HT1080 (cell line): ENCODE results near the gene STARD5. TPM values are rescaled to one million over a fixed set of nuclear protein-coding genes. Genes with fewer than 3 reads are reported as not detected.

Source experiments
- DNase-seq: peaks from one replicate; pipeline ENCODE4 v3.0.0-alpha.2; 2015; ENCODE audit warnings: low read depth
- total RNA-seq: library from RNA; depleted of rRNA; stranded (reverse); fragments of >200 nt; shearing (Covaris generic); gene quantifications from 2 replicates; pipeline ENCODE4 v1.2.3, GENCODE V29; 2014

Gene STARD5
- total RNA-seq, 1 experiment from 2014 or later: 2.2 TPM

DNA sequence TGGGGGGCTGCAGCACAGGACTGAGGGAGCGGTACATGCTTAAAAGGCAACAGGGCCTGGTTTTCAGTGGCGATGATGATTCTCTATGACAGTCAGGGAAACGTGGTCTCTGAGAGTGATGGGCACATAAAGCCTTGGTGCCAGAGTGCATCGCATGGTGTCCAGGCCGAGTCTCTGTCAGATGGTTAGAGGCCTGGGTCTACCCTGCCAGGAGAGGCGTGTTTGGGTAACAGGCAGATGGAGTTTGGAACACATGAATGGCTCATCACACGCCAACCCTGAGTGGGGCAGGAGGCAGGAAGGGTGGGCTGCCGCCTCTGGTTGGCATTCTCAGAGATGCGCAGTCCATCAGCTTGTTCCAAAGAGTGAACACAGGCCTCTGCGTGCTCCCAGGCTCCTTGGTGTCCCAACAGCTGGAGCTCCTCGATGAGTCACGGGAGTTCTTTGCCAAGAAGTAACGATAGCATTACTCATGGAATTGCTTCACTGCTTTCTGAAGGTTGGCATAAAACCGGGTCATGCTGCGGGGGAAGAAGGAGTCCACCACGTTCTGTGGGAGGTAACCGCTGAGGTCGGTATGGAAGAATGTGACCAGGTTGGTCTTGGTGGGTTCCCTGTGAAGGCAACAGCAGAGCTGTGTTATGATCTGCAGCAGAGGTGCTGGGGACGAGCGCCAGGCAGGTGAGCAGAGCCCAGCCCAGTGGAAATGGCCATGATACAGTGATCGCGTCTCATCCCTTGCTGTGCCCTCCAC, 11.0 kb downstream of the STARD5 start:
- DNase-seq: peak; percentile 93

DNA sequence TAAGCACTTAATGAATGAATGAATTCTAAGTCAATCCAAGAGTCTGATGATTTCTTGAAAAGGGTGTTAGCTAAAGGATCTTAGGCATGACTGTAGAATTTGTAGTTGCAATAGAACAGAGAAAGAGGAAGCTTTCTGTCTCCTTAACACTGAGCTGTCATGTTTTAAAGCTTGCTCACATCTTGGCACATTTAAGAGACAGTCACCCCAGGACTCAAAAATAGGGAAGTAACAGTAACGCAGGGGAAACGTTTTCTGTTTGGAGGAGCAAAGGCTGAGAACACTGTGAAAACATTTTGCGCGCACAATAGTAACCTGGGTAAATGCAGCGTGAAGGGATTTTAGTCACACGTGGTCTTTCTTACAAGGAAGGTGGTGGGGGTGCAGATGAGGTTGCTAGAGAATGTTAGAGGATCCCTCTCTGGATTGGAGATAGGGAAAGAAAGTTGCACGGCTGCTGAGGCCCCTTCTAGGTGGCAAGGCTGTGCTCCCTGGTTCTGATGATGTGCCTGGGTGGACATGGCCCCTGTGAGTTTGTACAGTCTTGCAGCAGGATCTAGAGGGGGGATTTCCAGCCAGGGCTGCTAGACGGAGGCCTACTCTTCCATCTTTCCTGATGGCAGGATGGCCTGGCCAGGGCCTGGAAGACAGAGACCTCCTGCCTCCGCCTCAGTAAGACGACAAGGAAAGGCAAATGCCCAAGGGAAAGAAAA, 12.0 kb downstream of the STARD5 start:
- DNase-seq: no peak

DNA sequence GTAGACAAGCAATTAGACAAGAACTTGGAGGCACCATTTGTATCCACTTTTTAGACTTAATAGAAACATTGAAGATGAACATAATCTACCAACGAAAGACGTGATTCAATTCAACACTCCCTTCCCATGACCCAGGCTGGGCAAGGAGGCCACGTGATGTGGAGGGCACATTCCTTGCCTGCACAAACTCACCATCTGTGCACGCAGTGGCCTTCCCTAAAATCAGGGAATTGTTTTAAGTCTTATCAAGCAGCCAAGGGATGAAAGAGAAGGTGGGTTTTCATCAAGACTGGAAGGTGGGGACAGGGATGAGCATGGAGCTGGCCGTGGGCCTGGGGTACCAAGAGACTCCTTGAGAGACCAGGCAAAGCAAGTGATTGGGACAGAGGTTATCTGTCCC, 13.5 kb downstream of the STARD5 start:
- no peak for DNase-seq

DNA sequence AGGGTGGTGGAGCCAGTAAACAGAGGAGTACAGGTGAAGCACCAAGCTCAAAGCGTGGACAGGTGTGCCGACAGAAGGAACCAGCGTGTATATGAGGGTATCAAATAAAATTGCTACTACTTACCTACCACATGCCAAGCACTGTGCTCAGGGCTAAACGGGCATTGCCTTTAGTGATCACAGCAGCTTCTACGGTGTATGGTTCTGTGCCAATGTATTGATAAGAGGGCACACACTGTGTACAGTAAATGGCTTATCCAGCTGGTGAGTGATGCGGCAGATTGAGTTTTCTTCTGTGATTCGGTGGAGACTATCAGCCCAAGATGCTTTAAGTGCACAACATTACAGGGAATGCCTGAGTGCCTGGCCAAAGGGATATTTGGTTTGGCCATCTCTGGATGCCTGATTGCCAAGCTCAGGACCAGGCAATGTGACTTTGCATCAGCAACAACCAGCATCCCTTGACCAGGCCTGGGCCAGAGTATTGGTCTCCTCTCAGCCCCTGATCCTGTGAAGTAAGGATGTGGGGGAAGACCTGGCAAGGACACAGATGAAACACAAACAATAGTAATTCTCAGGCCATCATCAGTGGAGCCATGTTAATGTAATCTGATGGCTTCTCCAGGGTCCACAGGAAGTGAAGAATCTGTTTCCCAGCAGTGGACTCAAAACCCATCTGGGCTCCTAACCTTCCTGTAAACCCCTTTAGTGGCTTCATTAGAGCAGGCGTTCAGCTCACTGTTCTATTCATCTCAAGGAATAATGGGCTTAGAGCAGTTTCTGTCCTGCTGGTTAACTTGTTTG, 14.1 kb downstream of the STARD5 start:
- no peak for DNase-seq

DNA sequence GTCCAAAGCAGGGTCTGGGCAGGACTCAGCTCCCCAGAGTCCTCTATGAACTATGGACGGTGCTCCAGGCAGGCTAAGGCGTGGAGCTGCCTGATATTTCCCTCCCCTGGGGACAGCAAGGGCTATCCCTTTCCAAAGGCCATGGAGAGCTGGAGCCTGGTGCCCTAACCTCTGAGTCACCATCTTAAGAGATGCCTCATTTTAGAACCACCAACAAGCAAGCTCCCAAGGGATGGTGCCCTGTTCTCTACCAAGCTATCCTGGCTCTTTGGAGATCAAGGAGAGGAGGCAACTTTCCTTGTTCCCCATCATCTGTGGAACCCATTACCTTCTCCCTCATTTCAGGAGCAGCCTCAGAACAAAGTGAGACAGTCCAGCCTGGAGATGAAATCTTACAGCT, 15.7 kb downstream of the STARD5 start:
- DNase-seq: no peak

DNA sequence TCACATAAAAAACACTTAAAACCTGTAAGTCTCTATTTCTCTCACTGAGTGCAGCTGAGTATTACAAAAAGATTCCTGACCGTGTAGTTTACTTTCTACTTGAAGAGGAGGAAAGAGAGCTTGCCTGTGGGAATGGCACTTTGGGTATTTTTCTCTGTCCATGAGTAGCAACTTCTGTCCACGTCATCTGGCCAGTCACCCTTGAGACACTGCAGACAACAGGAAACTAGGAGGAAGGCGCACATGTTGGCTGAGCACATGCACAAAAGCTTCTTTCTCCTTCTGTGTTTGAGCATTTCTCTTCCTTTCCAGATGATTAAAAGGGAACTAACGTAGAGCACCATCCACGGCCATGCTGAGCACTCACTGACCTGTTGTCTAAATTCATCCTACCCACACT, 19.7 kb downstream of the STARD5 start:
- DNase-seq: peak; percentile 73

DNA sequence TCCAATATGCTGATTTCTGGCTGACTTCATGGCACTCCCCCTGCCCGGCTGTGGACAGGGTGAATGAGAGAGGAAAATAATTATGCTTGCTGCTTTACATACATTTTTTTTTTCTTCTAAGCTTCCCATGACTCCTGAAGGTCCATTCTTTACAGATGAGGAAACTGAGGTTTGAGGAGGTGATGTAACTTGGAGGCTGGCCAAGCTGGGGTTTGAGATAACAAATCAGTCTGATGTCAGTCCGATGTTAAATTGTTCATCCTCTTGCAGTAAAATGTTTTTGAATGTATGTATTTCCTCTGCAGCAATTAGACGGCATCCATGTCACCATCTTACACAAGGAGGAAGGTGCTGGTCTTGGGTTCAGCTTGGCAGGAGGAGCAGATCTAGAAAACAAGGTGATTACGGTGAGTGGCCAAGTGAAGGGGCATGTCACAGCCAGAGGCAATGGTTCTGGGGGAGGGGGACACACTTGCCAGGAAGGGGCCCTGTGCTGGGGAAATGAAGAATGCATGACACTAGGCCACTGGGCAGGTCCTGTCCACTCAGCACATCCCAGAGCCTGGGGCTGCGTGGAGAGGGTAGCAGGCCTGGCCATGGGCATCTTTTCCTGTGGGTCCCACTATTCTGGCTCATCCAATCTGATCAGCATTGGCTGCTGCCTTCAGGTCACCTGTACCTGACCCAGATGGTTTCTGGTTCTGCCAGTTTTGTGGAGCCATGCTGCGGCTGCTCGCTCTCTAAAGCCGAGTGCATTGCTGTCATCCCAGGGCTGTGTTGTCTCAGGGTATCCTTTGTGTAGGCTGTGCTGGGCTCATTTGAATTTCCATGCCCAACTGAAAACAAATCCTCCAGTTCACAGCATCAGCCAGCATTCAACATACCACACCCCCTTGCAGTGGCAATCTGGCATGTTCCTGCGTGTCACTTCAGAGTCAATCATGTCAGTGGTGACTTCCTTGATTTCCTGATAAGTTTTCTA, 20.4 kb downstream of the STARD5 start:
- no peak for DNase-seq

DNA sequence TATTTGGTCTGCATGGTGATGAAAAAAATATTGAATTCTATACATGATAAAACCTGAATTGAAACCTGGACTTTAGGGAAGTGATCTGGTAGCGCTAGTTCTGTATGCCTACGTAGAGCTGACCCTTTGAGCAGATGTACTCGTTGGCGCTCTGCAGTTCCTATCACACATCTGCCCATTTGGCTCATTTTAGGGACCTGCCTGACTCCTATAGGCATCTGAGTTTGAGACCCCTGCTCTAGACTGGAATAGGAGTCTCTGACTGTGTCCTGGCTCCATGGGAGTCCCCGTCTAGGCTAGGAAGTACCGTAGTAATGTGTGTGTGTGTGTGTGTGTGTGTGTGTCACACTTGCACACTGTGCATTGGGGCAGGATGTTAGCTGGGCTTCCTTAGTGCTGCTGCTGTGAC, 21.2 kb downstream of the STARD5 start:
- no peak for DNase-seq

DNA sequence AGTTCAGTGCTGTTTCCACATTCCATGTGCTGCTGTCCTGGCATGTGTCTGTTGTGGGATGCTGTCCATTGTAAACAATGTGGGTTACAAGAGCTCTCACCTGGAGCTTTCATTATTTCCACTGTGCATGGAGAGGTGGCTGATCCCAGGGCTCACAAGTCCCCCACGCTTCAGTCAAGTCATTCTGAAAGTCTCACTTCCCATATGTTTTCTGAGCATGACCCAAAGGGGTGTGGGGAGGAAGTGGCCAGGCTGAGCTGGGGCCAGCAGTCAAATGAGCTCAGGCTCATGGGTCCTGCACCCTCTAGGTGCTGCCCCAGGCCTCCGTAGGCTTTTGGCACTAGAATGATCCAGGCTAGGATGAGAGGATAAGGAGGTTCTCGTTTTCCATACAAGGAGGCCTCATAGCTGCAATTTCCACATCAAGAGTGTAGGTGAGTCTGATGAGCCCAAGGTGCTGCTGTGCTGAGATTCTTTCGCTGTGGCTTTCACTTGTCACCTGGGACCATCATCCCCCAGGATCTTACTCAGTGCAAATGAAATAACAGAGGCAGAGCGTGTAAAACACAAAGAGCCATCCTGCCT, 22.0 kb downstream of the STARD5 start:
- no peak for DNase-seq

DNA sequence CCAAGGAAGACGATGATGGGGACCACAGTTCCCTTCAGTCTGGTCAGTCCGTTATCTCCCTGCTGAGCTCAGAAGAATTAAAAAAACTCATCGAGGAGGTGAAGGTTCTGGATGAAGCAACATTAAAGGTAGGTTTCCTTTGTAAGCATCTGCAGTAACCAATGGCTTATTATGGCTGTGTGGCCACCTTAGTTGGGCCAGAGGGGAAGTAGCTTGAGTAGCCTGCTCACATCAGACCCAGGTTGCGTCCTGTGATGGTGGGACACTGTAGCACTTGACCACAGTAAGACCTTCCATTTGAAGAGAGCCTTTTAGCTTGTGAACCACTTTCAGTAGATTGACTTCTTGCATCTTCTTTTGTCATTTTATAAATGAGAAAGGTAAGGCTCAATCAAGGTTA, 22.6 kb downstream of the STARD5 start:
- no peak for DNase-seq

DNA sequence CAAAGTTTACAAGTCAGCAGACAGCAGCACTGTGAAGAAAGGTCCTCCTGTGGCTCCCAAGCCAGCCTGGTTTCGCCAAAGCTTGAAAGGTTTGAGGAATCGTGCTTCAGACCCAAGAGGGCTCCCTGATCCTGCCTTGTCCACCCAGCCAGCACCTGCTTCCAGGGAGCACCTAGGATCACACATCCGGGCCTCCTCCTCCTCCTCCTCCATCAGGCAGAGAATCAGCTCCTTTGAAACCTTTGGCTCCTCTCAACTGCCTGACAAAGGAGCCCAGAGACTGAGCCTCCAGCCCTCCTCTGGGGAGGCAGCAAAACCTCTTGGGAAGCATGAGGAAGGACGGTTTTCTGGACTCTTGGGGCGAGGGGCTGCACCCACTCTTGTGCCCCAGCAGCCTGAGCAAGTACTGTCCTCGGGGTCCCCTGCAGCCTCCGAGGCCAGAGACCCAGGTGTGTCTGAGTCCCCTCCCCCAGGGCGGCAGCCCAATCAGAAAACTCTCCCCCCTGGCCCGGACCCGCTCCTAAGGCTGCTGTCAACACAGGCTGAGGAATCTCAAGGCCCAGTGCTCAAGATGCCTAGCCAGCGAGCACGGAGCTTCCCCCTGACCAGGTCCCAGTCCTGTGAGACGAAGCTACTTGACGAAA, 24.2 kb downstream of the STARD5 start:
- DNase-seq: no peak

DNA sequence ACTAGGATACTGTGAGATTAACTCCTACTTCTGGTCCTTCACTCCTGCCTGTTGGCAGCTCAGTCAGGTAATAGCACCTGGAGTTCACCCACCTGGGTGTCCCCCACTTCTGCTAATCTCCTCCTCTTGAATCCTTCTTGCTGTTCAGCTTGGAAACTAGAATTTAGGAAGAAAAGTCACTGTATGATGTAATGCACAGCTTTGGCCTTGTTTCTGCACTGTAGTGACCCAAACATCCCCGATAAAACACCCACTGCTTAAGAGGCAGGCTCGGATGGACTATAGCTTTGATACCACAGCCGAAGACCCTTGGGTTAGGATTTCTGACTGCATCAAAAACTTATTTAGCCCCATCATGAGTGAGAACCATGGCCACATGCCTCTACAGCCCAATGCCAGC, 24.8 kb downstream of the STARD5 start:
- no peak for DNase-seq

DNA sequence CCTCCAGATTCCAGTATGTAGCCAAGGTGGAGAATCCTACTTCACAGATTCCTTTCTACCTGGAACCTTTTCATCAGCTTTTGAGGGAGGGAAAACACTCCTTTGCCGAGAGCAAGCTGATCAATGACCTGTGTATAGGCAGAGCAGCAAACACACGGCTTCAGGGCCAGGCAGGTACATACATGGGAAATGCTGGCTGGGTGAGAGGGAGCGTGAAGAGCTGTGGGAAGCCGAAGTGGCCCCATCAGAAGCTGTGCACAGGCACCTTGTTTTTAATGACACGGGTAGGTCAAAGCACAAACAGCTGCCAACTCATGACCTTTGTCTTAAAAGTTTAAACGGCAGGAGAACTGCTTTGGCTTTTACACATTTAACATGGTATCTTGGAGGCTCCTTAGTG, 25.3 kb downstream of the STARD5 start:
- DNase-seq: no peak

DNA sequence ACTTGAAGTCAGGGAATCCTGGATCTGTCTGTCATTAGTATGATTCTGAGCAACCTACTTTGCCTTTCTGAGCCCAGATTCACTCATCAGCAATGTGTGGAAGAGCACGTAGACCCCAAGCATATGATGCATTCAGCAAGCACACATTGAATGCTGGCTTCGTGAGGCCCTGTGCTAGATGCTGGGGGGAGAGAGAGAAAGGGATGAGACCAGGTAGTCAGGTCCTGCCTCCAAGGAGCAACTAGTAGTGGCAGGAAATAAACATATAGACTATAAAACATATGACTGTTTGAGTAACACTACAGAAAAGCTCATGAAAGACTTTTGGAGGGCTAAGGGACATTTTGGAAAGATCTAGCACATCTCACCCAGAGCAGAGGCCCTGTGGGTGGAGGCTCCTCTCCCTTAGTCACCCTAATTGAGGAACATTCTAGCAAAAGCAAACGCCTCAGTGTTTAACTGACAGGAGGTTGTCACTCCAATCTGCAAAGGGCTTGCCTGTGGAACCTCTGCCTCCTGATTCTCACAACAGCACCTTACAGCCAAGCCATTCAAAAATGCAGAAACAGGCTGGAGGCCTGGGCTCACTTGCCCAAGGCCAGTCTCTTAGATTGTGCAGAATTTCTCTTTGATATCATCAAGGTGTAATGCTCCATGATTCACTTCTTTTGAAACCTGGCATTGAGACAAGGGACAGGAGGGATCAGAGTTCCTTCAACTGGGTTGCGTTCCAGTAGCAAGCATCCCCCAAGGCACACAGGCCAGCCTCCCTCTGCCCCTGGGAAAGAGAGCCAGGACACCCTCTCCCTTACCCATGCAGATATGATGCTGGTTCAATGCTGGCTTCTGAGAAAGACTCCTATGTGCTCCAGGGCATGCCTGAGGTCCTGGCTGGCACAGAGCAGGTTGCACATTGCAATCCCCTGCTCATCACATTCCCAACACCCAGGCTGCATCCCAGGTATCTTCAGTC, 26.1 kb downstream of the STARD5 start:
- no peak for DNase-seq

DNA sequence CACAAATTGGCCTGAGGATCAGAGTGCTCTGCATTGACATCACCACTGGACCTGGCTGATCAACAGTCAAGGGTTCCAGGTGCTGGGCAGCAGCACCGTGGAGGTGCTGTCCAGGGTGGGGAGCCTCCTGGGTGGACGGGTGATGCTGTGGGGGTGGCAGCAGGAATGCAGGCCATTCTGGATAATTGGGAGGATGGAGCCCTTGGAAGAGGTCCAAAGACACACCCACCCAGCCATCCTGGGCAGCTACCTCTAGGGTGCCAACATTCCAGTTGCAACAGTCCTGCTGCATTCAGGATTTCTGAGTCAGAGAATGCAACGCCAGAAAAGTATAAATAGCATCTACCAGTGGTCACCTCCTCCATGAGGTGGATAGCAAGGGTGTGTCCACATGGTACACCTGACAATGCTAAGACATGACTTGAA, 26.8 kb downstream of the STARD5 start:
- peak; percentile 64 for DNase-seq

DNA sequence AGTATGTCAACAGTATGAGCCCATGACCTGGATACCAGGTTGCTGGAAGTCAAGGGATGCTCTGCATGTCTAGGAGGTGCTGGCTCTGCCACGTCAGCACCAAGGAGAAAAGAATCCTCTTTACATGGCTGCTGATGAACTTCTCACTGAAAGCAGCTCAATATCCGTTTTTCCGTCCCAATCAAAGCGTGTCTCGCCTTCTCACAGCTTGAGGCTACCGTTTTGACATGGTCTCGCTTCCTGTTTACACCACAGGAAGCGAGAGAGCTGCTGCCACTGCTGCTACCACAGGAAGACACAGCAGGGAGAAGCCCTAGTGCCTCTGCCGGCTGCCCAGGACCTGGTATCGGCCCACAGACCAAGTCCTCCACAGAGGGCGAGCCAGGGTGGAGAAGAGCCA, 27.3 kb downstream of the STARD5 start:
- peak; percentile 32 for DNase-seq

DNA sequence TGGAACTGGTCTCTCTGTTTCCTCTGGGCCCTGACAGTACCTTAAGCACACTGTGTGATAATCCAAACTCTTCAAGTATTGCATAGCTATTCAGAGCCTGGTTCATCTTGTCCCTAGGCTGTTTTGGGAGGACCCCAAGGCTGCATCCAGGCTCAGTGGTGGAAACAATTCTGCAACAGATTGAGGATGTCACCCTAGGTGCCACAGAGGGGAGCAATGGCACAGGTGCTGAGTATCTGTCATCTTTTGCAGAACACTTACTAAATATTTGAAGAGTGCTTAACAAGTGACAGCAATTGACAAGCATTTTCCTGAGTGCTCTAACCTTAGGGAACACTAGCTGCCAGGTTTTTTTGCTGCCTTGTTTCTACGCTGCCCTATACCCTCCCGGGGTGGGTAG, 27.8 kb downstream of the STARD5 start:
- no peak for DNase-seq

DNA sequence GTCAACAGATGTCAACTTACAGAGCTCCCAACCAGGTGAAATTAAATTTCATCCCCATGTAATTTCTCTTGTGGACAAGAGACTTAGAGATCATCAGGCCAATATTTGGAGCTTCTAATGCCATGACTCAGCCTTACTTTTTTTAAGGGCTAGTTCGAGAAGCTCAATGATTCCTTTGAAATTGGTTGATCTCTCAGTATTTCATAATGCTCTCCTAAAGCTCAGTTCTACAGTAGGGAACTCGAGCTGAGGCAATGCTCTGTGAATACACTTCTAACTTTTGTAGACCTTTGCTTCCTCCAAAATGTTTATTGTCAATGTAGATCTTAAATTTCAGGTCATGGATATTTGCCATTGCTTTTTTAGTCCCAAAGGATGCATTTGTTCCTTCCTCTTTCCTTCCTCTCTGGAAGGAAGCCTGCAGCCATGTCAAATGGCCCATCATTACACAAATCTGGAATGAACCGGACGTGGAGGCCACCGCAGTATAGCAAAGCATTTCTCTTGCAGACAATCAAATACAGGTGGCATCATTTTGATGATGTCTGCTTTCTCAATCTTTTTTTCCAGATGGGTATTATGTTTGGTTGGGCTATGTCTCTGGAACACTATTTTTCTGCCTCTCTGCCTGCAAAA, 28.3 kb downstream of the STARD5 start:
- DNase-seq: no peak
